IPS DF 6.9 (cell line): ENCODE results near the gene MAST4.
"Not testable (repeated sequence)": the region's sequence is repeated elsewhere in the genome, so short reads cannot be mapped to it uniquely, and the experiment has no call there.

ENCODE experiments used
- DNase-seq: peaks from one replicate; pipeline ENCODE4 v3.0.0-alpha.2; 2013; ENCODE audit warnings: low read depth, low spot score
- H3K27ac ChIP-seq: one replicate; pipeline ENCODE4 v1.5.1; 2013; ENCODE audit warnings: low read length, control low read depth
- H3K27me3 ChIP-seq: 2 replicates; pipeline ENCODE4 v1.6.1; 2013; ENCODE audit warnings: mild to moderate bottlenecking, low read length; ENCODE audit not compliant: control insufficient read depth, insufficient read depth
- H3K36me3 ChIP-seq: 2 replicates; pipeline ENCODE4 v1.6.1; 2013; ENCODE audit warnings: low read length; ENCODE audit not compliant: control insufficient read depth, insufficient read depth
- H3K4me1 ChIP-seq: 2 replicates; pipeline ENCODE4 v1.6.1; 2013; ENCODE audit warnings: low read length; ENCODE audit not compliant: control insufficient read depth, insufficient read depth
- H3K4me3 ChIP-seq: 2 replicates; pipeline ENCODE4 v1.5.1; 2013; ENCODE audit warnings: mild to moderate bottlenecking, low read length
- H3K9me3 ChIP-seq: 2 replicates; pipeline ENCODE4 v1.6.1; 2013; ENCODE audit warnings: low read length, inconsistent platforms; ENCODE audit not compliant: control insufficient read depth, insufficient read depth
- WGBS: extraction: QIAGEN DNeasy Blood & Tissue Kit; methylation state at CpG from one replicate; pipeline ENCODE4 v1.1.7; 2013; ENCODE audit warnings: mixed read lengths, missing lambda C conversion rate; ENCODE audit not compliant: insufficient read length, insufficient coverage; 5-methylcytosine and 5-hydroxymethylcytosine counted together

MAST4 gene

DNA sequence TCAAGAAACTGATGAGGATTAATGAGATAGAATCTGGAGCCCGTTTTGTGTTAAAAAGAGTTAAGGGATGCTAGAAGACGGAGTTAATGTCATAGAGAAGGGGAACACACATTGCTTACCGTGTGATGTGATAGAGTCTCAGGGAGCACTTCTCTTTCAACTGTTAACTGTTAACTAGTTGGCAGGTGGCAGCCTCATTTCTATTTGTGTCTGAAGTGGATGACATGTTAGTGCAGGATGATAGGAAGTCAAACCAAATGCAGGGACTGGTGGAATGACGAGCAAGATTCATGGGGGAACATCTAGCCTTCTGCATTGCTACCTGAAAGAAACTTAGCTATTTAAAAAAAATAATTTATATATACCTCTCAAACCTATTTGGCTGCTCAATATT is 222.7 kb downstream of the MAST4 start:
- WGBS: no CpG with 5 or more reads among the region's 4 CpGs
- H3K27ac ChIP-seq: no peak overlapping the region
- H3K36me3 ChIP-seq: no peaks in the 10 kb centered on the region
- no peaks in the 10 kb centered on the region for H3K27me3 ChIP-seq
- peaks cover 4% of the 10 kb centered on the region; the same call in 1 of the 2 replicates for H3K4me1 ChIP-seq
- H3K4me3 ChIP-seq: no peak overlapping the region
- H3K9me3 ChIP-seq: no peaks in the 10 kb centered on the region
- DNase-seq: no peak

- Histone ChIP-seq H3K4me1 (no peaks in the 10 kb centered on the region), H3K27me3 (no peaks in the 10 kb centered on the region), H3K27ac (no peak overlapping the region), H3K9me3 (no peaks in the 10 kb centered on the region), H3K36me3 (no peaks in the 10 kb centered on the region), H3K4me3 (no peak overlapping the region)
- DNase-seq: no peak
- no CpG with 5 or more reads among the region's 5 CpGs for WGBS
Measured at GRCh38 chr5:66820630-66821207, 224.5 kb downstream of the MAST4 start.

DNA sequence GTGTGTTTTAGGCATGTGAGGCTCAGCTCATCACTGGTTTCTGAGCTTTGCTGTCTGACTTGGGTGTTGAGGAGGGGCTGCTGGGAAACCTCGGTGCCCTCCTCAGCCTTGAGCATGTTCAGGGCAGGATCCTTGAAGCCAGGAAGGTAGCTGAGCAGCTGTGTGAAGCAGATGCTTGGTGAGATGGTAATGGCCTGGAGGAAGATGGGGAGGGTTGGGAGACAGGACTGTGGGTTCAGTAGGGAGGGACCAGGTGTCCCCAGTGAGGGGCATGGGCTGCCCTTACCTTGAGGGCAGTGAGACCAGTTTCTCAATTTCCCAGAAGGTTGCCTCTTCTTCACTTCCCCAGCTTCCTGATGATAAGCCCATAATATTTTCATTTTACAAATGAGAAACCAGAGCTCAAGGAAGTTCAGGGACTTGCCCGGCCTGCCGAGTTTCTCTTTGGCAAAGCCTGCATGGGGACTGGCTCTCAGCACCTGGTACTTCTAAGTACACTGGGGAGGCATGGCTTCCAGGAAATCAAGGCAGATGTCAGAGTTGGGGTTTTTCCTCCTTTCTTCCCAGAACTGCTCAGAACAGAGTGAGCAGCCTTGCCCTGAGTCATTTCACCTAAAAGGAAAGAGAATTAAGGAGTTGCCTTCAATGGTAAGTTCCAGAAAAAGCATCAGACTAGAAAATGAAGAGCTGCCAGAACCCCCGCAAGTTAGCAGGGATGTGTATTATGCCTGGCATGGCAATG is 225.7 kb downstream of the MAST4 start:
- DNase-seq: no peak
- WGBS: no CpG with 5 or more reads among the region's 4 CpGs
- H3K9me3 ChIP-seq: no peaks in the 10 kb centered on the region
- H3K36me3 ChIP-seq: no peaks in the 10 kb centered on the region
- H3K27me3 ChIP-seq: no peaks in the 10 kb centered on the region
- no peak overlapping the region for H3K27ac ChIP-seq
- no peaks in the 10 kb centered on the region for H3K4me1 ChIP-seq
- H3K4me3 ChIP-seq: no peak overlapping the region

GRCh38 chr5:66822906-66823305 is 226.7 kb downstream of the MAST4 start:
- H3K36me3 ChIP-seq, DNase-seq, H3K9me3 ChIP-seq, H3K4me3 ChIP-seq, H3K27ac ChIP-seq, H3K27me3 ChIP-seq, H3K4me1 ChIP-seq: not testable (repeated sequence)
- WGBS: no CpG with 5 or more reads among the region's 2 CpGs

GRCh38 chr5:66824476-66824875 is 228.3 kb downstream of the MAST4 start:
- Histone ChIP-seq H3K4me3 (no peak overlapping the region), H3K27ac (no peak overlapping the region), H3K4me1 (peaks cover 2% of the 10 kb centered on the region; the same call in 1 of the 2 replicates), H3K27me3 (no peaks in the 10 kb centered on the region), H3K9me3 (no peaks in the 10 kb centered on the region), H3K36me3 (no peaks in the 10 kb centered on the region)
- no CpG with 5 or more reads among the region's 4 CpGs for WGBS
- no peak for DNase-seq

DNA sequence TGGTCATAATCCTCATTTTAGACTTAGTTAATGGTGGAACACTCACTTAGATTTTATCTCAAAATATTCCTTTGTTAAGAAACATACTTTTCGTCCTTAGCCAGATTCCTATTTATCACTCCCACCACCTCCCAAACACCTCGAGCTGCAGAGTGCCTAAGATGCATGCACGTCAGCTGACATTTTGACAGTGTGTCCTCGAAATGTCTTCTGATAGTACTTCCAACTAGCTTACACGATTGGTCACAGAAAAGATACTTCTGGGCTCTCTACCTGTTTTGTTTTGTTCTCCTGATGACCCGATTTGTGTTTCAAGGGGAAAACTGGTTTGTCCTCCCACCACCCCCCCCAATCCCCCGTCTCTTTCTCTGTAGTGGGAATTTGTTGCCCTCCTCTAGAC is 230.1 kb downstream of the MAST4 start:
- no peaks in the 10 kb centered on the region for H3K9me3 ChIP-seq
- no CpG with 5 or more reads among the region's 7 CpGs for WGBS
- H3K36me3 ChIP-seq: no peaks in the 10 kb centered on the region
- no peak overlapping the region for H3K27ac ChIP-seq
- H3K27me3 ChIP-seq: no peaks in the 10 kb centered on the region
- H3K4me1 ChIP-seq: peaks cover 2% of the 10 kb centered on the region; the same call in 1 of the 2 replicates
- DNase-seq: no peak
- H3K4me3 ChIP-seq: no peak overlapping the region

DNA sequence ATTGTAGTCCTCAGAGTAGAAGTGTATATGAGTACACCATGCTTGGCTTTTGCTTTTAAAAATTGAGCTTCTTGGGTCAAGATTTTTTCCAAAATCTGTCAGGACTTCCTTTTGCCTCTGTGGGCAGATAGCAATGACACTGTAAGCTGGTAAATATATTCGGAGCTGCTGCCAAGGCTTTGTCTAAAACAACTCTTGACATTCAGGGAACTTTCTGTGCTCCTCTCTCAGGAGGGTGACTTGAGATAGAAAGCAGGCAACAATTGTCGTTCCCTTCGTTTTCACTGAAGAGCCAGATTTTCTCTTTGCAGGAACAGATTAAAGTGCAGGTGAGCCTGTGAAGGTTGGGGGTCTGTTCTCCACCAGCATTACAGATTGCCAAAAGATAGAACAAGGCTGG is 230.5 kb downstream of the MAST4 start:
- H3K27me3 ChIP-seq: no peaks in the 10 kb centered on the region
- no peak overlapping the region for H3K27ac ChIP-seq
- H3K36me3 ChIP-seq: no peaks in the 10 kb centered on the region
- peaks cover 2% of the 10 kb centered on the region; the same call in 1 of the 2 replicates for H3K4me1 ChIP-seq
- no CpG with 5 or more reads among the region's 3 CpGs for WGBS
- H3K4me3 ChIP-seq: no peak overlapping the region
- DNase-seq: no peak
- no peaks in the 10 kb centered on the region for H3K9me3 ChIP-seq

GRCh38 chr5:66828046-66828547 is 231.9 kb downstream of the MAST4 start:
- peaks cover 2% of the 10 kb centered on the region; the same call in 1 of the 2 replicates for H3K4me1 ChIP-seq
- H3K27me3 ChIP-seq: no peaks in the 10 kb centered on the region
- H3K36me3 ChIP-seq: no peaks in the 10 kb centered on the region
- H3K27ac ChIP-seq: no peak overlapping the region
- no peaks in the 10 kb centered on the region for H3K9me3 ChIP-seq
- H3K4me3 ChIP-seq: peak overlapping the region; percentile 18; the same call in 1 of the 2 replicates
- WGBS: no CpG with 5 or more reads among the region's 5 CpGs
- DNase-seq: no peak

- no peak overlapping the region for H3K27ac ChIP-seq
- WGBS: no CpG with 5 or more reads among the region's 21 CpGs
- peaks cover 2% of the 10 kb centered on the region; the same call in 1 of the 2 replicates for H3K4me1 ChIP-seq
- no peaks in the 10 kb centered on the region for H3K9me3 ChIP-seq
- H3K36me3 ChIP-seq: no peaks in the 10 kb centered on the region
- peak overlapping the region; percentile 18; the same call in 1 of the 2 replicates for H3K4me3 ChIP-seq
- DNase-seq: no peak
- H3K27me3 ChIP-seq: no peaks in the 10 kb centered on the region
Measured at GRCh38 chr5:66828548-66829357, 232.6 kb downstream of the MAST4 start.

- H3K4me3 ChIP-seq: no peak overlapping the region
- no peaks in the 10 kb centered on the region for H3K36me3 ChIP-seq
- no peak overlapping the region for H3K27ac ChIP-seq
- no peak for DNase-seq
- H3K9me3 ChIP-seq: no peaks in the 10 kb centered on the region
- H3K27me3 ChIP-seq: no peaks in the 10 kb centered on the region
- peaks cover 2% of the 10 kb centered on the region; the same call in 1 of the 2 replicates for H3K4me1 ChIP-seq
Measured at GRCh38 chr5:66829358-66829674, 233.1 kb downstream of the MAST4 start.
